Prostate gland (tissue), 2 donors: Measurements from ENCODE around the gene PEAK1. TPM values are rescaled to one million over a fixed set of nuclear protein-coding genes. Genes with fewer than 3 reads are reported as not detected.

Experiments used
- DNase-seq: peaks from one replicate; pipeline ENCODE4 v3.0.0-alpha.2; 2019; ENCODE audit warnings: low spot score
- H3K27ac ChIP-seq, 2 donors: fragments of 200-600 bp; sonication (generic); 2 replicates each; pipeline ENCODE4 v1.5.1; 2017 to 2019
- H3K27me3 ChIP-seq: fragments of 200-600 bp; sonication (generic); replicated peaks from 2 replicates; pipeline ENCODE4 v1.5.1; 2019; ENCODE audit not compliant: insufficient read depth
- H3K36me3 ChIP-seq, 2 donors: fragments of 200-600 bp; sonication (generic); 1 replicate in 1 of 2; 2 replicates in 1 of 2; pipeline versions ENCODE4 v1.5.1 to v1.8.1; 2017 to 2019
- H3K4me1 ChIP-seq: fragments of 200-600 bp; sonication (generic); replicated peaks from 2 replicates; pipeline ENCODE4 v1.5.1; 2019
- H3K4me3 ChIP-seq, 2 donors: fragments of 200-600 bp; sonication (generic); 2 replicates each; pipeline ENCODE4 v1.5.1; 2017 to 2019
- H3K9me3 ChIP-seq: fragments of 200-600 bp; sonication (generic); 2 replicates; pipeline ENCODE4 v1.5.1; 2017
- POLR2A ChIP-seq: fragments of 450-650 bp; IDR thresholded peaks from one replicate; pipeline ENCODE4 v1.6.1; 2016; ENCODE audit warnings: antibody characterized with exemption, mild to moderate bottlenecking
- POLR2AphosphoS5 ChIP-seq: sonication (generic); formaldehyde crosslinking; IDR thresholded peaks from one replicate; pipeline ENCODE4 v1.6.1; 2017; ENCODE audit warnings: antibody characterized with exemption
- WGBS: methylation state at CpG from one replicate; pipeline ENCODE4 v1.1.5; 2018; 5-methylcytosine and 5-hydroxymethylcytosine counted together
- intact Hi-C: fragments of 100-400 bp; cut with DNase I; formaldehyde crosslinking; loops from one replicate; pipeline ENCODE4 v1.14.2; 2022
- total RNA-seq, 2 donors: library from RNA; depleted of rRNA; stranded (reverse); fragments of >200 nt; gene quantifications; one replicate each; pipeline ENCODE4 v1.1.0, GENCODE V29; 2016
- TF ChIP-seq, protein P1 (sequence below), 4 experiments: fragments of 200-600 bp in 2 of 4; fragments of 450-650 bp in 2 of 4; sonication (generic) in 2 of 4; IDR thresholded peaks; 1 replicate in 3 of 4; 2 replicates in 1 of 4; pipeline ENCODE4 v1.5.1; 2016 to 2019; ENCODE audit warnings: antibody characterized with exemption in 4 of 4, mild to moderate bottlenecking in 2 of 4, moderate library complexity in 2 of 4

The PEAK1 gene
- total RNA-seq, 2 donors from 2014 or later = 11.3 to 108 TPM

DNA sequence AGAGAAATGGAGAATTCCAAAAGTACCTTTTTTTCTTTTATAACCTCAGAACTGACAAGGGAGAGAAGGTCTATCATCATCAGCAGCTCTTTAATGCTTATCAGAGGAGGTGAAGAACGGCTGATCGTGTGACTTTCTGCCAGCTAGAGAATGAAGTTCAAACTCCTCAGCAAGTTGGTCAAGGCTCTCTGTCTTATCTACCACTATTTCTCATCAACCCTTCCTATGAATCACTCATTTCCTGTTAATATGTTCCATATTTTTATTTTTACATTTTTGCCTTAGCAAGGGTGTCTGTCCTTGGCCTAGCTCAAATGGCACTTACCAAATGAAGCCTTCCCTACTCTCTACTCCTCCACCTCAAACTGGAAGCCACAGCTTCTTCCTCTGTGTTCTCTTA lies 275.9 kb downstream of the PEAK1 start:
- intact Hi-C loops = no loop called here
- Histone ChIP-seq H3K4me3 (no peak overlapping the region), H3K9me3 (no peaks in the 10 kb centered on the region), H3K36me3 (no peaks in the 10 kb centered on the region), H3K4me1 (no peaks in the 10 kb centered on the region), H3K27ac (no peak overlapping the region), H3K27me3 (no peaks in the 10 kb centered on the region)
- DNase-seq = no peak
- no peak for TF ChIP-seq POLR2A
- no peak for TF ChIP-seq POLR2AphosphoS5
- TF ChIP-seq, protein P1, sequence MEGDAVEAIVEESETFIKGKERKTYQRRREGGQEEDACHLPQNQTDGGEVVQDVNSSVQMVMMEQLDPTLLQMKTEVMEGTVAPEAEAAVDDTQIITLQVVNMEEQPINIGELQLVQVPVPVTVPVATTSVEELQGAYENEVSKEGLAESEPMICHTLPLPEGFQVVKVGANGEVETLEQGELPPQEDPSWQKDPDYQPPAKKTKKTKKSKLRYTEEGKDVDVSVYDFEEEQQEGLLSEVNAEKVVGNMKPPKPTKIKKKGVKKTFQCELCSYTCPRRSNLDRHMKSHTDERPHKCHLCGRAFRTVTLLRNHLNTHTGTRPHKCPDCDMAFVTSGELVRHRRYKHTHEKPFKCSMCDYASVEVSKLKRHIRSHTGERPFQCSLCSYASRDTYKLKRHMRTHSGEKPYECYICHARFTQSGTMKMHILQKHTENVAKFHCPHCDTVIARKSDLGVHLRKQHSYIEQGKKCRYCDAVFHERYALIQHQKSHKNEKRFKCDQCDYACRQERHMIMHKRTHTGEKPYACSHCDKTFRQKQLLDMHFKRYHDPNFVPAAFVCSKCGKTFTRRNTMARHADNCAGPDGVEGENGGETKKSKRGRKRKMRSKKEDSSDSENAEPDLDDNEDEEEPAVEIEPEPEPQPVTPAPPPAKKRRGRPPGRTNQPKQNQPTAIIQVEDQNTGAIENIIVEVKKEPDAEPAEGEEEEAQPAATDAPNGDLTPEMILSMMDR (IDR thresholded peaks at IDR 0.05) = no peak
- 97% methylated on average over 2 of the region's 2 CpGs for WGBS

DNA sequence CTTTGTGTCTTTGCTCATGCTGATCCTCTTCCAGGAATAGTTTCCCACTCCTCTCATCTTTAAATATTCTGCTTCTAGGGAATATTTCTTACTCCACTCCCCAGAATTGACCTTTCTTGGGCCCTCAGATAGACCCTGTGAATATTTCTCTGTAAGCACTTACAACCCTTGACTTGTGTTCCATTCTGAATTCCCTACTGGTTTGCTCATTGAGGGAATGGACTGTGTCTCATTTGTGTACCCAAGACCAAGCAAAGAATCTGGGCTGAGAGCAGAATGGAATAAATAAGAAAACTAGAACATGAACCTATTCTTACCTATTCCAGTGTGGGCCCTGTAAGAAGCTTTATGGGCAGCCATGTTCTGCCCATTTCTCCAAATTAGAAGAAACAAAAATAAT lies 276.3 kb downstream of the PEAK1 start:
- intact Hi-C loops = no loop called here
- Histone ChIP-seq H3K4me1 (no peaks in the 10 kb centered on the region), H3K9me3 (no peaks in the 10 kb centered on the region), H3K4me3 (no peak overlapping the region), H3K27ac (no peak overlapping the region), H3K27me3 (no peaks in the 10 kb centered on the region), H3K36me3 (no peaks in the 10 kb centered on the region)
- no peak for DNase-seq
- TF ChIP-seq, protein P1 (IDR thresholded peaks at IDR 0.05) = no peak
- TF ChIP-seq POLR2AphosphoS5 (no peak), POLR2A (no peak)

DNA sequence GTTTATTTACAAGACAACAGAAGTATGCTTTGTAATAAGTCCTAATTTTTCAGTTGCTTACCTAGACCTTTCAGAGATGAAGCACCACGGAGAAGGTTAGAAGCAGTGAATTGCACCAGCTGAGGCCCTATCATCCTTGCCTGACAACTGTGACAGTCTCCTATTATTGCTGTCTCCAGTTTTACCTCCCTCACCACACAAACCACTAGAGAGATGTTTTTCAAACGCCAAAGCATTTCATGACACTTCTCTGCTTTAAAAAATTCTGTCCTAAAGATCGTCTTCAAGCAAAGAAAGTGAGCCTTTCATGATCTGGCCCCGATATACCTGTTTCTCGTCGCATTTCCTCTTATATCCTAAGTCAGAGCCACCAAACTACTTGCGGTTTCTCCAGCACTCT lies 276.7 kb downstream of the PEAK1 start:
- TF ChIP-seq, protein P1 (IDR thresholded peaks at IDR 0.05) = no peak
- TF ChIP-seq POLR2AphosphoS5 = no peak
- TF ChIP-seq POLR2A = no peak
- Histone ChIP-seq H3K27ac (no peak overlapping the region), H3K27me3 (no peaks in the 10 kb centered on the region), H3K4me3 (no peak overlapping the region), H3K9me3 (no peaks in the 10 kb centered on the region), H3K4me1 (no peaks in the 10 kb centered on the region), H3K36me3 (no peaks in the 10 kb centered on the region)
- intact Hi-C loops = no loop called here
- no peak for DNase-seq
- WGBS = 90% methylated on average over 7 of the region's 7 CpGs

DNA sequence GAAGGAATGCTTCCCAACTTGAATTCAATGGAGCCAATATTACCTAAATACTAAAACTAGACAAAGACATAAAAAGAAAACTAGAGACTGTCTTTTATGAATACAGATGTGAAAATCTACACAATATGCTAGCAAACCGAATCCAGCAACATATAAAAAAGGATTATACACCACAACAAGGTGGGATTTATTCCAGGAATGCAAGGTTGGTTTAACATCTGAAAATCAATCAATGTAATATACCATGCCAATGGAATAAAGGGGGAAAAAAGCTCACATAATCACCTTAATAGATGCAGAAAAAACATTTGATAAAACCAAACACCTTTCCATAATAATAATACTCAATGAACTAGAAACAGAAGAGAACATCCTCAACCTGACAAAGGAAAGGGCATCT lies 279.7 kb downstream of the PEAK1 start:
- Histone ChIP-seq H3K27me3 (no peaks in the 10 kb centered on the region), H3K4me1 (no peaks in the 10 kb centered on the region), H3K4me3 (no peak overlapping the region), H3K27ac (no peak overlapping the region), H3K9me3 (no peaks in the 10 kb centered on the region), H3K36me3 (no peaks in the 10 kb centered on the region)
- WGBS = 91% methylated on average over 1 of the region's 1 CpG
- DNase-seq = no peak
- intact Hi-C loops = no loop called here
- TF ChIP-seq, protein P1 (IDR thresholded peaks at IDR 0.05) = no peak
- TF ChIP-seq POLR2A (no peak), POLR2AphosphoS5 (no peak)

DNA sequence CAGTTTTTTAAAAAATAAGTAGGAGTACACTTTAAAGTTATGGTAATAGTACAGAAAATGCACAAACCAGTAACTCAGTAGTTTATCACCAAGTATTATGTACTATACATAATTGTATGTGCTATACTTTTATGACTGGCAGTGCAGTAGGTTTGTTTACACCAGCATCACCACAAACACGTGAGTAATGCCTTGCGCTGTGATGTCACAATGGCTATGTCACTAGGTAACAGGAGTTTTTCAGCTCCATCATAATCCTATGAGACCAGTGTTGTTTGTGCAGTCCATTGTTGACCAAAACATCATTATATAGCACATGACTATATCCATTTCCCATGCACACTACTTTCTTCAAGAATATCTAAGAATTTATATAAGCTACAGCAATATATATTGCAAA lies 280.6 kb downstream of the PEAK1 start:
- no peaks in the 10 kb centered on the region for H3K27me3 ChIP-seq
- TF ChIP-seq, protein P1 (IDR thresholded peaks at IDR 0.05) = no peak
- no peak for TF ChIP-seq POLR2AphosphoS5
- no peak for TF ChIP-seq POLR2A

More for the DNA sequence above, 280.6 kb downstream of the PEAK1 start:
- intact Hi-C loops = no loop called here
- WGBS = 93% methylated on average over 2 of the region's 2 CpGs
- H3K27ac ChIP-seq = no peak overlapping the region
- H3K9me3 ChIP-seq = no peaks in the 10 kb centered on the region
- H3K4me3 ChIP-seq = no peak overlapping the region
- no peak for DNase-seq
- H3K36me3 ChIP-seq = no peaks in the 10 kb centered on the region
- no peaks in the 10 kb centered on the region for H3K4me1 ChIP-seq
